Panc1 (cell line): ENCODE measurements around the gene CPZ. TPM values are rescaled to one million over a fixed set of nuclear protein-coding genes. Genes with fewer than 3 reads are reported as not detected.

Experiments
- ATAC-seq: fragments of 200-7000 bp; cut with Tn5 transposase; 2 replicates; pipeline ENCODE4 v1.9.1; 2020; ENCODE audit warnings: mild to moderate bottlenecking, moderate library complexity
- BruUV-seq: library from RNA; stranded (reverse); fragments of 400-500 nt; replicated peaks from 2 replicates; lab custom pipeline; 2021; lab: Mats Ljungman, UMichigan
- CTCF ChIA-PET: fragments of 300-600 bp; sonication (Branson Sonifier 250); formaldehyde crosslinking; loops from one replicate; lab custom pipeline; 2022; ENCODE audit warnings: antibody characterized with exemption; lab: Charles Lee
- POLR2A ChIA-PET: fragments of 300-600 bp; sonication (Branson Sonifier 250); formaldehyde crosslinking; loops from one replicate; lab custom pipeline; 2022; ENCODE audit warnings: antibody characterized with exemption; lab: Charles Lee
- DNase-seq: peaks from one replicate; pipeline ENCODE4 v3.0.0-alpha.2; 2010; ENCODE audit warnings: low read depth, low spot score
- H3K27ac ChIP-seq: 2 replicates; pipeline ENCODE4 v1.5.1; 2011; ENCODE audit warnings: mild to moderate bottlenecking, low read length, inconsistent platforms
- H3K27me3 ChIP-seq: fragments of 200-500 bp; sonication (Bioruptor generic); 2 replicates; pipeline ENCODE4 v1.6.0; 2014; ENCODE audit warnings: low read length, inconsistent platforms; ENCODE audit not compliant: control insufficient read depth, insufficient read depth
- H3K36me3 ChIP-seq: fragments of 200-500 bp; sonication (Bioruptor generic); 2 replicates; pipeline ENCODE4 v1.5.1; 2014; ENCODE audit warnings: inconsistent platforms, mild to moderate bottlenecking, low read length, moderate library complexity; ENCODE audit not compliant: control insufficient read depth, insufficient read depth
- H3K4me1 ChIP-seq: 2 replicates; pipeline ENCODE4 v1.5.1; 2011; ENCODE audit warnings: inconsistent platforms, mild to moderate bottlenecking, low read length, moderate library complexity; ENCODE audit not compliant: control insufficient read depth, insufficient read depth
- H3K4me3 ChIP-seq, 2 experiments: 2 replicates each; pipeline ENCODE4 v1.5.1; 2011 to 2012; ENCODE audit warnings: low read depth in 2 of 2, low read length in 2 of 2, mild to moderate bottlenecking in 2 of 2, inconsistent platforms in 1 of 2, moderate library complexity in 1 of 2
- H3K9me3 ChIP-seq: fragments of 200-500 bp; sonication (Bioruptor generic); 2 replicates; pipeline ENCODE4 v1.5.1; 2014; ENCODE audit warnings: low read depth, mild to moderate bottlenecking, inconsistent platforms, low read length, moderate library complexity; ENCODE audit not compliant: control insufficient read depth, insufficient read depth
- POLR2AphosphoS5 ChIP-seq: IDR thresholded peaks from 2 replicates; pipeline ENCODE4 v1.6.1; 2012; ENCODE audit warnings: mild to moderate bottlenecking, low read depth, low read length, moderate library complexity
- SIN3A ChIP-seq: IDR thresholded peaks from 2 replicates; pipeline ENCODE4 v1.6.1; 2012; ENCODE audit warnings: low read depth, mild to moderate bottlenecking, low read length, moderate library complexity, borderline replicate concordance; ENCODE audit not compliant: insufficient read depth
- TCF7L2 ChIP-seq: IDR thresholded peaks from 2 replicates; pipeline ENCODE4 v1.6.1; 2011; ENCODE audit warnings: mild to moderate bottlenecking, low read depth, low read length, inconsistent platforms
- in situ Hi-C: cut with HindIII; loops from 2 replicates; pipeline ENCODE4 v1.10.0; 2016; ENCODE audit warnings: low sequenced_read_pairs, low pct_unique_long_range_greater_than_20kb
- intact Hi-C: fragments of 100-400 bp; cut with micrococcal nuclease; formaldehyde crosslinking; loops from one replicate; pipeline ENCODE4 v1.10.0; 2022; ENCODE audit not compliant: unreplicated experiment
- total RNA-seq: library from RNA; stranded (reverse); gene quantifications from one replicate; pipeline ENCODE4 v1.2.1, GENCODE V29; 2021; ENCODE audit not compliant: unreplicated experiment
- TF ChIP-seq, protein P1 (sequence below), 2 experiments: IDR thresholded peaks; 2 replicates each; pipeline ENCODE4 v1.6.1; 2011 to 2012; ENCODE audit warnings: low read depth in 2 of 2, control low read depth in 1 of 2, low read length in 1 of 2, mild to moderate bottlenecking in 1 of 2, moderate library complexity in 1 of 2; ENCODE audit not compliant: insufficient read depth in 1 of 2
- TF ChIP-seq, protein P2 (sequence below): fragments of 450-650 bp; IDR thresholded peaks from 2 replicates; pipeline ENCODE4 v1.5.1; 2017; ENCODE audit warnings: mild to moderate bottlenecking

Gene CPZ
- total RNA-seq, 1 experiment from 2014 or later: 0.15 TPM

DNA sequence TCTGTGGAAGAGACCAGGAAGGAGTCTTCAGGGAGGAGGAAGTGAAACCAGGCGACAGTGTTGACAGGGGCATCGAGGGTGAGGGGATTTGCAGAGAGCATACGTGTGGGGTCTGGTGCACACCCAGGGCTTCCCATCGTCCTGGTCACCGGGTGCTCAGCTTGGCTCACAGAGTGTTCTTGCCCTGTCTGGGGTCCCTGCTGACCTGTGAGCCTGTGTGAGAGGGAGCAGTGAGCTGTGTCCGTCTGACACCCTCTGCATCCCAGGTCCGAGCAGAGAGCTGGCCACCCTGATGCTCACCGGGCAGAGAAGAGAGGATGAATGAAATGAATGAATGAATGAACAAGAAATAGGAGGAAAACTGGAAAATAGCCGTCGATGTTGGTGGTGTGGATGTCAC is 46.5 kb downstream of the CPZ start:
- POLR2A ChIA-PET: no interaction called here
- no peak overlapping the region for H3K4me3 ChIP-seq
- ATAC-seq (no peak), DNase-seq (no peak)
- H3K4me1 ChIP-seq: no peaks in the 10 kb centered on the region
- H3K27me3 ChIP-seq: no peaks in the 10 kb centered on the region; the same call in 1 of the 2 replicates
- TF ChIP-seq, protein P1, sequence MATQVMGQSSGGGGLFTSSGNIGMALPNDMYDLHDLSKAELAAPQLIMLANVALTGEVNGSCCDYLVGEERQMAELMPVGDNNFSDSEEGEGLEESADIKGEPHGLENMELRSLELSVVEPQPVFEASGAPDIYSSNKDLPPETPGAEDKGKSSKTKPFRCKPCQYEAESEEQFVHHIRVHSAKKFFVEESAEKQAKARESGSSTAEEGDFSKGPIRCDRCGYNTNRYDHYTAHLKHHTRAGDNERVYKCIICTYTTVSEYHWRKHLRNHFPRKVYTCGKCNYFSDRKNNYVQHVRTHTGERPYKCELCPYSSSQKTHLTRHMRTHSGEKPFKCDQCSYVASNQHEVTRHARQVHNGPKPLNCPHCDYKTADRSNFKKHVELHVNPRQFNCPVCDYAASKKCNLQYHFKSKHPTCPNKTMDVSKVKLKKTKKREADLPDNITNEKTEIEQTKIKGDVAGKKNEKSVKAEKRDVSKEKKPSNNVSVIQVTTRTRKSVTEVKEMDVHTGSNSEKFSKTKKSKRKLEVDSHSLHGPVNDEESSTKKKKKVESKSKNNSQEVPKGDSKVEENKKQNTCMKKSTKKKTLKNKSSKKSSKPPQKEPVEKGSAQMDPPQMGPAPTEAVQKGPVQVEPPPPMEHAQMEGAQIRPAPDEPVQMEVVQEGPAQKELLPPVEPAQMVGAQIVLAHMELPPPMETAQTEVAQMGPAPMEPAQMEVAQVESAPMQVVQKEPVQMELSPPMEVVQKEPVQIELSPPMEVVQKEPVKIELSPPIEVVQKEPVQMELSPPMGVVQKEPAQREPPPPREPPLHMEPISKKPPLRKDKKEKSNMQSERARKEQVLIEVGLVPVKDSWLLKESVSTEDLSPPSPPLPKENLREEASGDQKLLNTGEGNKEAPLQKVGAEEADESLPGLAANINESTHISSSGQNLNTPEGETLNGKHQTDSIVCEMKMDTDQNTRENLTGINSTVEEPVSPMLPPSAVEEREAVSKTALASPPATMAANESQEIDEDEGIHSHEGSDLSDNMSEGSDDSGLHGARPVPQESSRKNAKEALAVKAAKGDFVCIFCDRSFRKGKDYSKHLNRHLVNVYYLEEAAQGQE (IDR thresholded peaks at IDR 0.05; ENCODE audit: insufficient read depth in 1 of 2, low read depth in 2 of 2, low read length in 1 of 2): no peak
- TF ChIP-seq POLR2AphosphoS5 (no peak), TCF7L2 (no peak), SIN3A (no peak)
- TF ChIP-seq, protein P2, sequence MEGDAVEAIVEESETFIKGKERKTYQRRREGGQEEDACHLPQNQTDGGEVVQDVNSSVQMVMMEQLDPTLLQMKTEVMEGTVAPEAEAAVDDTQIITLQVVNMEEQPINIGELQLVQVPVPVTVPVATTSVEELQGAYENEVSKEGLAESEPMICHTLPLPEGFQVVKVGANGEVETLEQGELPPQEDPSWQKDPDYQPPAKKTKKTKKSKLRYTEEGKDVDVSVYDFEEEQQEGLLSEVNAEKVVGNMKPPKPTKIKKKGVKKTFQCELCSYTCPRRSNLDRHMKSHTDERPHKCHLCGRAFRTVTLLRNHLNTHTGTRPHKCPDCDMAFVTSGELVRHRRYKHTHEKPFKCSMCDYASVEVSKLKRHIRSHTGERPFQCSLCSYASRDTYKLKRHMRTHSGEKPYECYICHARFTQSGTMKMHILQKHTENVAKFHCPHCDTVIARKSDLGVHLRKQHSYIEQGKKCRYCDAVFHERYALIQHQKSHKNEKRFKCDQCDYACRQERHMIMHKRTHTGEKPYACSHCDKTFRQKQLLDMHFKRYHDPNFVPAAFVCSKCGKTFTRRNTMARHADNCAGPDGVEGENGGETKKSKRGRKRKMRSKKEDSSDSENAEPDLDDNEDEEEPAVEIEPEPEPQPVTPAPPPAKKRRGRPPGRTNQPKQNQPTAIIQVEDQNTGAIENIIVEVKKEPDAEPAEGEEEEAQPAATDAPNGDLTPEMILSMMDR: no peak
- CTCF ChIA-PET: interaction anchor here (0.6 kb wide), 1 partner anchor 82 kb away, joined by 3 read pairs; no protein-coding TSS in a partner anchor
- no peak overlapping the region for H3K27ac ChIP-seq
- in situ Hi-C loops: no loop called here
- intact Hi-C loops: no loop called here
- no TSS peak for BruUV-seq
- H3K36me3 ChIP-seq: no peaks in the 10 kb centered on the region
- H3K9me3 ChIP-seq: no peaks in the 10 kb centered on the region

DNA sequence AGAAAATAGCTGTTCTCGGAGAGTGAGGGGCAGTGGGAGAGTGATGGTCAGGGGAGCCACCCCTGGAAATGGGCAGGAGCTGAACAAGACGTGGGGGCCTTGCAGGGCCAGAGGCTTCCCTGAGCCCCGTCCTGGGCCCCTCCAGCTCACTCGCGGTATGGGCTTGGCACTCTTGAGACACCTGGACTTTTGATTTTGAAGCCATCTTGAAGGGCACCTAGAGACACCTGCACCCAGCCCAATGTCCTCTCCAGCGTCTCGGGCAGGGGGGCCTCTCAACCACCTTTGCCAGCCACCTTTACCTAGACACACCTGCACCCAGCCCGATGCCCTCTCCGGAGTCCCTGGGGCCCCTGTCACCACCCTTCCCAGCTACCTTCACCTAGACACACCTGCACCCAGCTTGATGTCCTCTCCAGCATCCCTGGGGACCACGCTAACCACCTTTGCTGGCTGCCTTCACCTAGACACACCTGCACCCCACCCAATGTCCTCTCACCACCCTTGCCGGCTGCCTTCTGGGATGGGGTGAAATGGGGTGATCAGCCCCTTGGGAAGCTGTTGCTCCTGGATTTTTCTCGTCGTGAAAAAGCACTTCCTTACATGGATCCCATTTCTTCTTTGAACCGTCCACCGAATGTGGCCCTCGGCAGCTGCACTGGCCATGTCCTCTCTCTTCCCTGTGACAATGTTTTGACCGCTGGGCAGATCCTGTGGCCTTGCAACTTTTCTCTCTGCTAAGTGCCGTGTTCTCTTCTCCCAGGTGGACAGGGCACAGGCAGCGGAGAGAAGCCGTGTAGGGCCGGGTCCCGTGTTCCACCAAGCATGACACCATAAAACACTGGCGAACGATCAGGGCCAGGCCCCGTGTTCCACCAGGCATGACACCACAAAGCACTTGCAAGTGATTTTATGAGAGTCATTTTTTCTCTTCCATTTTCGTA is 47.5 kb downstream of the CPZ start:
- ChIA-PET POLR2A (no interaction called here), CTCF (no interaction called here)
- H3K27me3 ChIP-seq: no peaks in the 10 kb centered on the region; the same call in 1 of the 2 replicates
- no peak overlapping the region for H3K27ac ChIP-seq
- intact Hi-C loops (no loop called here), in situ Hi-C loops (no loop called here)
- no peaks in the 10 kb centered on the region for H3K36me3 ChIP-seq
- H3K4me3 ChIP-seq: no peak overlapping the region
- H3K9me3 ChIP-seq: no peaks in the 10 kb centered on the region
- TF ChIP-seq, protein P2: no peak
- TF ChIP-seq, protein P1 (IDR thresholded peaks at IDR 0.05; ENCODE audit: insufficient read depth in 1 of 2, low read depth in 2 of 2, low read length in 1 of 2): no peak
- no peak for TF ChIP-seq TCF7L2
- BruUV-seq: no TSS peak
- no peaks in the 10 kb centered on the region for H3K4me1 ChIP-seq
- no peak for DNase-seq
- ATAC-seq: no peak
